A673 (cell line): ENCODE measurements around the gene SLC5A6. TPM values are rescaled to one million over a fixed set of nuclear protein-coding genes. Genes with fewer than 3 reads are reported as not detected.

Experiments
- BruUV-seq: library from RNA; stranded (reverse); fragments of 400-500 nt; replicated peaks from 2 replicates; lab custom pipeline; 2021; lab: Mats Ljungman, UMichigan
- CTCF ChIA-PET: fragments of 300-600 bp; sonication (Branson Sonifier 250); formaldehyde crosslinking; loops from one replicate; lab custom pipeline; 2022; ENCODE audit warnings: antibody characterized with exemption; lab: Charles Lee
- POLR2A ChIA-PET: fragments of 300-600 bp; sonication (Branson Sonifier 250); formaldehyde crosslinking; loops from one replicate; lab custom pipeline; 2022; ENCODE audit warnings: antibody characterized with exemption; ENCODE audit not compliant: low non-redundant PET; lab: Charles Lee
- DNase-seq: peaks from one replicate; pipeline ENCODE4 v3.0.0-alpha.2; 2015; ENCODE audit warnings: low spot score
- H3K27ac ChIP-seq: fragments of 200-600 bp; sonication (generic); 2 replicates; pipeline ENCODE4 v1.5.1; 2016; ENCODE audit warnings: mixed run types, low read depth, mild to moderate bottlenecking, mixed read lengths, antibody characterized with exemption, low read length; ENCODE audit not compliant: poor library complexity, severe bottlenecking
- H3K27me3 ChIP-seq: fragments of 200-600 bp; sonication (generic); replicated peaks from 2 replicates; pipeline ENCODE4 v1.6.1; 2017; ENCODE audit warnings: mixed run types, low read depth, mild to moderate bottlenecking, mixed read lengths, antibody characterized with exemption, low read length; ENCODE audit not compliant: insufficient read depth, poor library complexity
- H3K36me3 ChIP-seq: fragments of 200-600 bp; sonication (generic); 2 replicates; pipeline ENCODE4 v1.6.1; 2016; ENCODE audit warnings: mixed run types, mild to moderate bottlenecking, mixed read lengths, antibody characterized with exemption, low read length; ENCODE audit not compliant: insufficient read depth, poor library complexity, severe bottlenecking
- H3K4me1 ChIP-seq: fragments of 200-600 bp; sonication (generic); 2 replicates; pipeline ENCODE4 v1.6.1; 2017; ENCODE audit warnings: mixed run types, mild to moderate bottlenecking, mixed read lengths, antibody characterized with exemption, low read length; ENCODE audit not compliant: insufficient read depth, poor library complexity, severe bottlenecking
- H3K4me3 ChIP-seq: fragments of 200-600 bp; sonication (generic); 2 replicates; pipeline ENCODE4 v1.5.1; 2016; ENCODE audit warnings: low read depth, mixed run types, mild to moderate bottlenecking, mixed read lengths, low read length; ENCODE audit not compliant: poor library complexity, severe bottlenecking
- H3K9me3 ChIP-seq: fragments of 200-600 bp; sonication (generic); 2 replicates; pipeline ENCODE4 v1.6.1; 2016; ENCODE audit warnings: mixed run types, low read depth, mild to moderate bottlenecking, mixed read lengths, antibody characterized with exemption, low read length; ENCODE audit not compliant: poor library complexity, severe bottlenecking
- CTCF ChIP-seq: fragments of 300-800, 200-600 bp; sonication (generic); conservative IDR thresholded peaks from 2 replicates; pipeline ENCODE4 v1.5.1; 2017; ENCODE audit warnings: low read depth, mild to moderate bottlenecking, antibody characterized with exemption, low read length, moderate library complexity, mixed read lengths
- EZH2 ChIP-seq: fragments of 200-600 bp; sonication (generic); IDR thresholded peaks from 2 replicates; pipeline ENCODE4 v1.6.1; 2017; ENCODE audit warnings: borderline replicate concordance, low read depth, mild to moderate bottlenecking, mixed read lengths, antibody characterized with exemption, low read length; ENCODE audit not compliant: poor library complexity, severe bottlenecking
- intact Hi-C: fragments of 100-400 bp; cut with micrococcal nuclease; formaldehyde crosslinking; loops from one replicate; pipeline ENCODE4 v1.10.0; 2022; ENCODE audit not compliant: unreplicated experiment
- total RNA-seq: library from RNA; stranded (reverse); gene quantifications from 2 replicates; pipeline ENCODE4 v1.2.3, GENCODE V29; 2021

Gene SLC5A6
- total RNA-seq, 1 experiment from 2014 or later = 515 TPM

DNA sequence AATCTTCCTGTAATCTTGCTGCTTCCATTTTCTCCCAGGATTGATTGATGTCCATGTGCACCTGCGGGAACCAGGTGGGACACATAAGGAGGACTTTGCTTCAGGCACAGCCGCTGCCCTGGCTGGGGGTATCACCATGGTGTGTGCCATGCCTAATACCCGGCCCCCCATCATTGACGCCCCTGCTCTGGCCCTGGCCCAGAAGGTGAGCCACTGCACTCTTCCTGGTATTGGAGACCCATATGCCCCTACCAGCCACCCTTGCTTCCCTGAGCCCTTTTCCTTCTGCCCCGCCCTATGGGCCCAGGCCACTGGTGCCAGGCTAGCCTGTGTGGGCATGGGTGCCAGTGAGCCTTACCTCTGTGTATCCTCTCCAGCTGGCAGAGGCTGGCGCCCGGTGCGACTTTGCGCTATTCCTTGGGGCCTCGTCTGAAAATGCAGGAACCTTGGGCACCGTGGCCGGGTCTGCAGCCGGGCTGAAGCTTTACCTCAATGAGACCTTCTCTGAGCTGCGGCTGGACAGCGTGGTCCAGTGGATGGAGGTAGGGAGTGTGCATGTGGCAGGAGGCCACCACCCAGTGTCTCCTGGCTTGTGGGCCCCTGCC lies 25.4 kb upstream of the SLC5A6 start:
- no peaks in the 10 kb centered on the region for H3K9me3 ChIP-seq
- intact Hi-C loops = no loop called here
- DNase-seq = no peak
- H3K27me3 ChIP-seq = no peaks in the 10 kb centered on the region
- BruUV-seq = no TSS peak
- no peaks in the 10 kb centered on the region for H3K4me1 ChIP-seq
- ChIA-PET POLR2A (no interaction called here), CTCF (no interaction called here)
- no peak overlapping the region for H3K27ac ChIP-seq
- peaks cover 100% of the 10 kb centered on the region for H3K36me3 ChIP-seq
- no peak overlapping the region for H3K4me3 ChIP-seq
- no peak for TF ChIP-seq EZH2
- no peak for TF ChIP-seq CTCF

GRCh38 chr2:27236626-27237025 lies 24.6 kb upstream of the SLC5A6 start:
- no peak for DNase-seq
- H3K9me3 ChIP-seq = no peaks in the 10 kb centered on the region
- ChIA-PET CTCF (no interaction called here), POLR2A (interaction anchor here (0.5 kb wide), 1 partner anchor 1096 kb away, joined by 4 read pairs; no protein-coding TSS in a partner anchor)
- BruUV-seq = no TSS peak
- no peaks in the 10 kb centered on the region for H3K27me3 ChIP-seq
- no peaks in the 10 kb centered on the region for H3K4me1 ChIP-seq
- no peak overlapping the region for H3K27ac ChIP-seq
- no peak overlapping the region for H3K4me3 ChIP-seq
- TF ChIP-seq EZH2 (no peak), CTCF (no peak)
- intact Hi-C loops = no loop called here
- peaks cover 100% of the 10 kb centered on the region for H3K36me3 ChIP-seq

DNA sequence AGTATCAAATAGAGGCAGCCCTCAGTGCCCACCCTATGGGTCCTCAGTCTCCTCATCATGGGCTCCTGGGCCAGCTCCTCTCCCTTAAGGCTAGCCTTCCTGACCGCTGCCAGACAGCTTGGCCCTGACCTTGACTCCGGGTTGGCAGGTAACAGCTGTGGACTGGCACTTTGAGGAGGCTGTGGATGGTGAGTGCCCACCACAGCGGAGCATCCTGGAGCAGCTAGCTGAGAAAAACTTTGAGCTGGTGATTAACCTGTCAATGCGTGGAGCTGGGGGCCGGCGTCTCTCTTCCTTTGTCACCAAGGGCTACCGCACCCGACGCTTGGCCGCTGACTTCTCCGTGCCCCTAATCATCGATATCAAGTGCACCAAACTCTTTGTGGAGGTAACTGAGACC lies 24.1 kb upstream of the SLC5A6 start:
- no peaks in the 10 kb centered on the region for H3K27me3 ChIP-seq
- no peaks in the 10 kb centered on the region for H3K9me3 ChIP-seq
- no peak for TF ChIP-seq CTCF
- TF ChIP-seq EZH2 = no peak
- no peak overlapping the region for H3K4me3 ChIP-seq
- ChIA-PET POLR2A (interaction anchor here (0.5 kb wide), 1 partner anchor 1095 kb away, joined by 4 read pairs; no protein-coding TSS in a partner anchor), CTCF (no interaction called here)
- H3K36me3 ChIP-seq = peaks cover 100% of the 10 kb centered on the region
- DNase-seq = no peak
- H3K27ac ChIP-seq = no peak overlapping the region
- intact Hi-C loops = no loop called here
- no TSS peak for BruUV-seq
- H3K4me1 ChIP-seq = no peaks in the 10 kb centered on the region
